HTR-8/SVneo (cell line): ENCODE data around the gene DCAF11.

Experiments
- DNase-seq: peaks from one replicate; pipeline ENCODE4 v3.0.0; 2011; ENCODE audit warnings: low spot score, mixed read lengths; ENCODE audit not compliant: insufficient read length
- FAIRE-seq: peaks from 2 replicates; lab custom pipeline; 2011; peaks lifted over from hg19 to GRCh38; lab: Jason Lieb, UNC

The DCAF11 gene

GRCh38 chr14:24135834-24136683, 21.5 kb downstream of the DCAF11 start, which contains the start of gene PSME1:
Gene PSME1, plus strand, starts transcription at chr14:24136194. Its CDS starts 69 bp downstream, at chr14:24136263.
- peak; percentile 65 for DNase-seq
- no peak for FAIRE-seq

GRCh38 chr14:24136684-24137528, 22.3 kb downstream of the DCAF11 start:
- FAIRE-seq (no peak), DNase-seq (no peak)

- DNase-seq (no peak), FAIRE-seq (no peak)
Observed at GRCh38 chr14:24137529-24138395, 23.2 kb downstream of the DCAF11 start.

GRCh38 chr14:24138396-24139271, 24.1 kb downstream of the DCAF11 start:
- FAIRE-seq: no peak
- no peak for DNase-seq

GRCh38 chr14:24139272-24139934, 24.8 kb downstream of the DCAF11 start:
- no peak for FAIRE-seq
- DNase-seq: no peak

- DNase-seq (peak; percentile 92), FAIRE-seq (no peak)
Observed at GRCh38 chr14:24141097-24141880, 26.7 kb downstream of the DCAF11 start, which contains the start of gene EMC9. Gene EMC9, minus strand, starts transcription at chr14:24141591. Its CDS starts 287 bp downstream, at chr14:24141304.

GRCh38 chr14:24143511-24143910, 28.9 kb downstream of the DCAF11 start:
- FAIRE-seq: no peak

GRCh38 chr14:24144451-24144850, 29.9 kb downstream of the DCAF11 start:
- FAIRE-seq (no peak), DNase-seq (no peak)

More at GRCh38 chr14:24143511-24143910, 28.9 kb downstream of the DCAF11 start:
- no peak for DNase-seq

GRCh38 chr14:24145219-24145618, 30.6 kb downstream of the DCAF11 start:
- no peak for DNase-seq
- FAIRE-seq: no peak

GRCh38 chr14:24145690-24146452, 31.3 kb downstream of the DCAF11 start:
- DNase-seq: no peak
- no peak for FAIRE-seq

GRCh38 chr14:24146453-24146977, 31.9 kb downstream of the DCAF11 start, which contains the start of gene PSME2:
Gene PSME2, minus strand, starts transcription at chr14:24146610. Its CDS starts 29 bp downstream, at chr14:24146581.
- FAIRE-seq (no peak), DNase-seq (peak; percentile 93)

- FAIRE-seq (peak; percentile 26), DNase-seq (peak; percentile 82)
Observed at GRCh38 chr14:24146978-24147760, 32.6 kb downstream of the DCAF11 start, which contains the start of gene RNF31. Gene RNF31, plus strand, starts transcription at chr14:24147498. Its CDS starts 201 bp downstream, at chr14:24147699.

GRCh38 chr14:24147761-24148428, 33.3 kb downstream of the DCAF11 start:
- FAIRE-seq (no peak), DNase-seq (no peak)

GRCh38 chr14:24149302-24149969, 34.9 kb downstream of the DCAF11 start:
- DNase-seq (no peak), FAIRE-seq (no peak)

- DNase-seq (no peak), FAIRE-seq (no peak)
Observed at GRCh38 chr14:24150061-24150460, 35.5 kb downstream of the DCAF11 start.
